ENCODE data around the gene SYT6. TPM values are rescaled to one million over a fixed set of nuclear protein-coding genes. Genes with fewer than 3 reads are reported as not detected.

Gene SYT6
- total RNA-seq, 1 experiment from 2014 or later, result not detected

DNA sequence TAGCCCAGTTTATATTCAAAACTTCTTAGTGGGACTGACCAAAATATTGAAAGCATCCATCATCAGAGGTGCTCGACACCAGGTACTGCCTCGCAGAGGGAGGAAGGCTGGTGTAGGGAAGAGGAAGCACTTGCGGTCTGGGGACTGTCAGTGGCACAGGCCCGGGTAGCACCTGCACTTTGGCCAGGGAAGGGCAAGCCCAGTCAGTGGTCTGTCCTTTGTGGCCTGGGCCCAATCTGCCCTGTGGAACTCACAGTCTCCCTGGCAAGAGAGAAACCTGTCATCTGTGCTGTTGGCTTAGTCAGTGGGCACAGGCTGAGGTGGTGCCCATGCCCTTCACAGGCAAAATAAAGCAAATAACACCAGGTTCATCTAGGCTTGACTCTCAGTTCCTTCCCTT, 77.4 kb downstream of the SYT6 start:
- CTCF ChIA-PET, result no interaction called here
- Histone ChIP-seq H3K4me1 (ENCODE audit: control insufficient read depth, insufficient read depth, low read length) (no peaks in the 10 kb centered on the region), H3K9me3 (ENCODE audit: control insufficient read depth, insufficient read depth, low read depth, low read length) (no peaks in the 10 kb centered on the region), H3K4me3 (ENCODE audit: low read depth in 2 of 2, low read length in 2 of 2) (no peak overlapping the region), H3K36me3 (ENCODE audit: control insufficient read depth, insufficient read depth, low read length) (no peaks in the 10 kb centered on the region), H3K27me3 (ENCODE audit: control insufficient read depth, insufficient read depth, low read length) (no peaks in the 10 kb centered on the region), H3K27ac (ENCODE audit: low read length) (no peak overlapping the region)
- in situ Hi-C loops (cut with HindIII; ENCODE audit: low pct_unique_long_range_greater_than_20kb, low sequenced_read_pairs) (no loop called here), intact Hi-C loops (cut with micrococcal nuclease; ENCODE audit: unreplicated experiment) (no loop called here)
- no peak for DNase-seq (ENCODE audit: low read depth, low spot score)
- ATAC-seq, result no peak
- TF ChIP-seq, protein P1, sequence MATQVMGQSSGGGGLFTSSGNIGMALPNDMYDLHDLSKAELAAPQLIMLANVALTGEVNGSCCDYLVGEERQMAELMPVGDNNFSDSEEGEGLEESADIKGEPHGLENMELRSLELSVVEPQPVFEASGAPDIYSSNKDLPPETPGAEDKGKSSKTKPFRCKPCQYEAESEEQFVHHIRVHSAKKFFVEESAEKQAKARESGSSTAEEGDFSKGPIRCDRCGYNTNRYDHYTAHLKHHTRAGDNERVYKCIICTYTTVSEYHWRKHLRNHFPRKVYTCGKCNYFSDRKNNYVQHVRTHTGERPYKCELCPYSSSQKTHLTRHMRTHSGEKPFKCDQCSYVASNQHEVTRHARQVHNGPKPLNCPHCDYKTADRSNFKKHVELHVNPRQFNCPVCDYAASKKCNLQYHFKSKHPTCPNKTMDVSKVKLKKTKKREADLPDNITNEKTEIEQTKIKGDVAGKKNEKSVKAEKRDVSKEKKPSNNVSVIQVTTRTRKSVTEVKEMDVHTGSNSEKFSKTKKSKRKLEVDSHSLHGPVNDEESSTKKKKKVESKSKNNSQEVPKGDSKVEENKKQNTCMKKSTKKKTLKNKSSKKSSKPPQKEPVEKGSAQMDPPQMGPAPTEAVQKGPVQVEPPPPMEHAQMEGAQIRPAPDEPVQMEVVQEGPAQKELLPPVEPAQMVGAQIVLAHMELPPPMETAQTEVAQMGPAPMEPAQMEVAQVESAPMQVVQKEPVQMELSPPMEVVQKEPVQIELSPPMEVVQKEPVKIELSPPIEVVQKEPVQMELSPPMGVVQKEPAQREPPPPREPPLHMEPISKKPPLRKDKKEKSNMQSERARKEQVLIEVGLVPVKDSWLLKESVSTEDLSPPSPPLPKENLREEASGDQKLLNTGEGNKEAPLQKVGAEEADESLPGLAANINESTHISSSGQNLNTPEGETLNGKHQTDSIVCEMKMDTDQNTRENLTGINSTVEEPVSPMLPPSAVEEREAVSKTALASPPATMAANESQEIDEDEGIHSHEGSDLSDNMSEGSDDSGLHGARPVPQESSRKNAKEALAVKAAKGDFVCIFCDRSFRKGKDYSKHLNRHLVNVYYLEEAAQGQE (IDR thresholded peaks at IDR 0.05; ENCODE audit: insufficient read depth in 1 of 2, low read depth in 2 of 2, low read length in 1 of 2), result no peak
- POLR2A ChIA-PET, result no interaction called here
- BruUV-seq (replicated peaks), result no TSS peak

DNA sequence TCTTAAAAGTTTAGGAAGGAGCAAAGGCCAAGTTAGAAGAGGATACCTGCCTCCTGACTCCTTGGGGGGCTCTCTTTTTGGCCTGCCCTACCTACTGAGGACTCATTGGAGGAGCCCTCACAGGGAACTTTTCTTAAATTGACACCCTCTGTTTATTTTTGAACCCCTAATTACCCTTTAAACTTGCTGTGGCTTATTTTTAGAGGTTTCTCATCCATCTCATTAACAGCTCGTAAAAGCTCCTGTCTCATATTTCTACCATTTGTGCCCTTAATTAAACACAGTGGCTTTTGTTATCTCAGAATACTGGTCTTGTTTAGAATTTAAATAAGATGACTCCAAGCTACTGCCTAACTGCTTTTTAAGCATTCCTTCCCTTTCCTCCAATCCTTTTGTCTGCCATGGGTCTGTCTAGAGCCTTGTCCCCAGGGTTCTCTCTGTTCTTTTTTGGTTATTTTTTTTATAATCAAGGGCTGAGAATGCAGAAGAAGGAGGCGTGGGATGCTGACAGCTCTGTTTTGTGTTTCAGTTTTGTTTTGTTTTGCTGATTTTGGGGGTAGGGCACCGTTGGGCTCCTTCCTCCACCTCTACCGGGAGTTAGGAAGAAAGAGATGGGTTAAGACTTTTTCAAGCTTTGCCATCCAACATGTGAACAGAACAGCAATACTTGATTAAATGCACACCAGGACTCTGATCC, 78.0 kb downstream of the SYT6 start:
- H3K4me3 ChIP-seq (ENCODE audit: low read depth in 2 of 2, low read length in 2 of 2), result no peak overlapping the region
- no peaks in the 10 kb centered on the region for H3K36me3 ChIP-seq (ENCODE audit: control insufficient read depth, insufficient read depth, low read length)
- no peaks in the 10 kb centered on the region for H3K27me3 ChIP-seq (ENCODE audit: control insufficient read depth, insufficient read depth, low read length)
- CTCF ChIA-PET, result no interaction called here
- no peaks in the 10 kb centered on the region for H3K4me1 ChIP-seq (ENCODE audit: control insufficient read depth, insufficient read depth, low read length)
- intact Hi-C loops (cut with micrococcal nuclease; ENCODE audit: unreplicated experiment), result no loop called here
- POLR2A ChIA-PET, result no interaction called here
- TF ChIP-seq, protein P2, sequence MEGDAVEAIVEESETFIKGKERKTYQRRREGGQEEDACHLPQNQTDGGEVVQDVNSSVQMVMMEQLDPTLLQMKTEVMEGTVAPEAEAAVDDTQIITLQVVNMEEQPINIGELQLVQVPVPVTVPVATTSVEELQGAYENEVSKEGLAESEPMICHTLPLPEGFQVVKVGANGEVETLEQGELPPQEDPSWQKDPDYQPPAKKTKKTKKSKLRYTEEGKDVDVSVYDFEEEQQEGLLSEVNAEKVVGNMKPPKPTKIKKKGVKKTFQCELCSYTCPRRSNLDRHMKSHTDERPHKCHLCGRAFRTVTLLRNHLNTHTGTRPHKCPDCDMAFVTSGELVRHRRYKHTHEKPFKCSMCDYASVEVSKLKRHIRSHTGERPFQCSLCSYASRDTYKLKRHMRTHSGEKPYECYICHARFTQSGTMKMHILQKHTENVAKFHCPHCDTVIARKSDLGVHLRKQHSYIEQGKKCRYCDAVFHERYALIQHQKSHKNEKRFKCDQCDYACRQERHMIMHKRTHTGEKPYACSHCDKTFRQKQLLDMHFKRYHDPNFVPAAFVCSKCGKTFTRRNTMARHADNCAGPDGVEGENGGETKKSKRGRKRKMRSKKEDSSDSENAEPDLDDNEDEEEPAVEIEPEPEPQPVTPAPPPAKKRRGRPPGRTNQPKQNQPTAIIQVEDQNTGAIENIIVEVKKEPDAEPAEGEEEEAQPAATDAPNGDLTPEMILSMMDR (IDR thresholded peaks at IDR 0.05), result no peak
- TF ChIP-seq, protein P1 (IDR thresholded peaks at IDR 0.05; ENCODE audit: insufficient read depth in 1 of 2, low read depth in 2 of 2, low read length in 1 of 2), result no peak
- TF ChIP-seq POLR2AphosphoS5 (IDR thresholded peaks at IDR 0.05; ENCODE audit: low read depth, low read length) (no peak), TCF7L2 (IDR thresholded peaks at IDR 0.05; ENCODE audit: low read depth, low read length) (no peak), SIN3A (IDR thresholded peaks at IDR 0.05; ENCODE audit: borderline replicate concordance, insufficient read depth, low read depth, low read length) (no peak)
- in situ Hi-C loops (cut with HindIII; ENCODE audit: low pct_unique_long_range_greater_than_20kb, low sequenced_read_pairs), result no loop called here
- ATAC-seq, result no peak
- H3K27ac ChIP-seq (ENCODE audit: low read length), result no peak overlapping the region
- H3K9me3 ChIP-seq (ENCODE audit: control insufficient read depth, insufficient read depth, low read depth, low read length), result no peaks in the 10 kb centered on the region
- no peak for DNase-seq (ENCODE audit: low read depth, low spot score)
- BruUV-seq (replicated peaks), result no TSS peak

Data from Panc1 (cell line).